HL-60/S4 treated with retinoic acid at 250 ng/mL for 4 days and 3 days (cell line): Measurements from ENCODE around the gene PLXNA2.

Experiments used
- in situ Hi-C: fragments of 300-500 bp; cut with MboI; formaldehyde crosslinking; loops from 2 replicates; pipeline ENCODE4 v1.7.0; 2022; ENCODE audit warnings: low sequenced_read_pairs

Gene PLXNA2

DNA sequence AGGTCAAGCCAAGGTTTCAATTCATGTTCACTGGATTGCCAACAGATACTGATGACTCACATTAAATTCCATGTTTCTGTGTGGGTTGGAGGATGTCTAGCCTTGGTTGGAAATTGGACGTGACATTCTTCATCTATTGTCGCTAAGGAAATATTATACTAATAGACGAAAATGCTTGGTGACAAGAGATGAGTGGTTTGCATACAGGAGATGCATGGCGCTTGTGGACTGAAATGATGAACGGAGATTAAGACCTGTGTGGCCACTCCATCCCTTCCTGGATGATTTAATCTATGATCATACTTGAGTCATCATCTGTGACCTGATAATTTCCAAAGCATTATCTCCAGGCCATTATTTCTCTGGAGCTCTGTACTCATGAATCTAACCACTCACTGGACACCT lies 236.2 kb downstream of the PLXNA2 start:
- in situ Hi-C loops: loop anchor here (25.0 kb wide), 1 partner anchor 229 kb away; the partner anchor contains the start of gene PLXNA2

DNA sequence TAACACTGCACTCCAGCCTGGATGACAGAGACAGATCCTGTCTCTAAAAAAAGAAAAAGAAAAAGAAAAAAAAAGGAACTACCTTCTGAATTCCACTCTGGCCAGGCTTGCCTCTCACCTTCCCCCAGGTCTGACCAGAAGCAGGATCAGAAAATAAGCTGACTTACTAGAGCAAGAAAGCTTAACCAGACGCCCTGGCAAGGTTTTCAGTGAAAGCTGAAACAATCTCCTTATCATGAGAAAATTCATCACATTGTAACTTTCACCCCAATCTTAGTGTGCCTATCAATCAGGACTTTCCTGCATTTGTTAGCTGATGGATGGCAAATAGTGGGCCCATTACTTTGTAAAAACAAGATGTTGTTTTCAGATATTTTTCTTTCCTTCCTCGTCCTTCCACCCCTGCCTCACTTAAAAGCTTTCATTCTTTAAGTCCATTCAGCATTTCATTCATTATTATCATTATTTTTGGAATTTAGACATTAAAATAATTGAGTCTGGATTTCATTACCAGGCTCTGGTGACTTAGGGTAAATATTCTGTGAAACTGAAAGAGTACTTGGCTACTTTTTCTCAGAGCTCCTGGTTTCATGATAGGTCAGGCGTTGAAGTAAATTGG lies 236.8 kb downstream of the PLXNA2 start:
- in situ Hi-C loops: loop anchor here (25.0 kb wide), 1 partner anchor 230 kb away; the partner anchor contains the start of gene PLXNA2

DNA sequence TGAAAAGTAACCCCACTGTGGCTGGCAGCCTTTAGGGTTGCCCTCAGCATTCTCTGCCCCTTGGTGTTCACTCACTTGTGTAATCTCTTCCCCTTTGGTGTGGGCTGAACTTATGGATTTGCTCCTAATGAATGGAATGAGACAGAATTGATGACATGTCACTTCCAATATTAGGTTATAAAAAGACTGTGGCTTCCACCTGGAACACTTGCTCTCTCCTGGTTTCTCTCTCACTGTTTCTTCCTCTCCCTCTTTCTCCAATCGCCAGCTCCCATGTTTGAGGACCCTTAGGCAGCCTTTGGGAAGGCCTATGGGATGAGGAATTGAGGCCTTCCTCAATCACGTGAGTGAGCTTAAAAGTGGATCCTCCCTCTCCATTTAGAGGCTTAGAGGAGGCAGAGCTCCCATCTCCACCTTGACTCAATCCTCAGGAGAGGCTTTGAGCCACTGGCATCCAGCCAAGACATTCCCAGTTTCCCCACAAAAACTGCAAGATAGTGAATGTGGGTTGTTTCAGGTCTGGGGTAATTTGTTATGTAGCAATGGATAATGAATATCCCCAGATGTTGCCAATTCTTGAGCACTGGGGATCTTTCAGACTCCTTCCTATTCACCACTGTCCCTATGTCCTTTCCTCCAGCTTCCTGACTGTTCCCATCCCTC lies 237.8 kb downstream of the PLXNA2 start:
- in situ Hi-C loops: loop anchor here (25.0 kb wide), 1 partner anchor 231 kb away; the partner anchor contains the start of gene PLXNA2

DNA sequence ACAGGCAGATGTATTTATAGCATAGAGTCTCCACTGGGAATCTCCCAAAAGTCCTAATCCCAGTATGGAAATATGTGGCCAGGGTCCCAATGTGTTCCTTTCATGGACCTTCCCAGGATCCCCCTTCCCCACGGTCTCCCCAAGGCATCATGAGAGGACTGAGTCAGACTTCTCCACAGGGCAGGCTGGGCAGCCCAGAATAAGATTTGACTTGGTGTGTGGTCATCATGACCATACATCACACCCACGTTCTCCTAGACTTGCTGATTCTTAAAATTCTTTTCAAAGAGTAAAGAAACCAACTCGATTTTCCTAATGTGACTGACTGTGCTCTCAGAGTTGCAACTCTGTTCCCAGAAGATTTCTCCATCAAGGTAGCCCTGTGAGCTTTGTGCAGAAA lies 239.3 kb downstream of the PLXNA2 start:
- in situ Hi-C loops: loop anchor here (25.0 kb wide), 1 partner anchor 232 kb away; the partner anchor contains the start of gene PLXNA2

DNA sequence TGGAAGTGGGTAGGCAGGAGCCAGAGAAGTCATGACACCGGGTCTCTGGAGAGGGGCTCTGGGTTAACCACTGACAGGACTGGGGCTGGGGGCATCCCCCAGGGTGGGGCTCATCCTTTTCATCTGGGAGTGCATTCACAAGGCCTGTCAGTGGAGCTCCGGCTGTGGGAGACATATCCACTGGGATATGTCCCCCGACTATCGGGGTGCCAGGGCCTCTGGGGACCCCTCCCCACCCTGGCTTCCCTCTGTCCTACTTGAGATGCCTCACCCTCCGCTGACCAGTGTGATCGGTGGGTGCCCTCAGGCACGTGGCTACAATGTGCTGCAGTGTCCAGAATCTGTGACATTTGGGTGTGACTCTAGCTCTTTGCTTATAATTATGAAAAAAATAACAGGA lies 240.9 kb downstream of the PLXNA2 start:
- in situ Hi-C loops: loop anchor here (25.0 kb wide), 1 partner anchor 234 kb away; the partner anchor contains the start of gene PLXNA2

DNA sequence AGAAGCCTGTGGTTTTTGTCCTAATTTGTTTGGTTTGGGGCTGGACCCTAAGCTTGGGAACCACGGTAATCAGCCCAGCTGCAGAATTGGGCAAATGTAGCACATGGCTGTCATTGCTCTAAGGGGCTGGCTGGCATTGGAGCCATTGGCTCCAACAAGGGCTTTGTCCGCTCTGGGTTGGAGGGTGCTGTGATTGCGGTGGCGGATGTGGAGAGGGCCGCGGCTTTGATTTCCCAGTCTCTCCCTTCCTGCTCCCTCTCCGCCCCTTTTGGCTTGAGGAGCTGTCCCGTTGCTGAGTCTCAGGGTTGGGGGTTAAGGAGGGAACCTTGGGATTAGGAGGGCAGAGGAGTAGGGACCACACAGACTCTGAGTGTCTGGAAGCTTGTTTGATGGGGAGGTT lies 241.5 kb downstream of the PLXNA2 start:
- in situ Hi-C loops: loop anchor here (25.0 kb wide), 1 partner anchor 235 kb away; the partner anchor contains the start of gene PLXNA2

DNA sequence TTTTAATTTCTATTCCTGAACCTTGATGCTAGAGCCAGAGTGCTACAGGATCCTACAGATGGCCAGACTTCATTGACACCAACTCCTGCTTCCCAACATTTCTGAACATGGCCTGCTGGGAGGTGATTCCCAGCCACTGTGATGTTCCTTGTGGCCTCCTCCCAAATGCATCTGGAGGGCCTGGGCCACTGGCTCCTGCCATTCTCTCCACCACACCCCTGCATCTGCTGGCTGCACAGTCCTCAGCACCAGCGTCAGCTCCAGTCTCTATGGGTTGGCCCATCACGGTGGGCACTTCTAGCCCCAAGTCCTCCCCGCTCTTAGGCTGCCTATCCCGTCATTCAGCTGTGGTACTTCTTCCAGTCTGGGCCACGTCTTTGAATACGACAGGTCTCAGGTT lies 242.1 kb downstream of the PLXNA2 start:
- in situ Hi-C loops: loop anchor here (25.0 kb wide), 1 partner anchor 235 kb away; the partner anchor contains the start of gene PLXNA2

DNA sequence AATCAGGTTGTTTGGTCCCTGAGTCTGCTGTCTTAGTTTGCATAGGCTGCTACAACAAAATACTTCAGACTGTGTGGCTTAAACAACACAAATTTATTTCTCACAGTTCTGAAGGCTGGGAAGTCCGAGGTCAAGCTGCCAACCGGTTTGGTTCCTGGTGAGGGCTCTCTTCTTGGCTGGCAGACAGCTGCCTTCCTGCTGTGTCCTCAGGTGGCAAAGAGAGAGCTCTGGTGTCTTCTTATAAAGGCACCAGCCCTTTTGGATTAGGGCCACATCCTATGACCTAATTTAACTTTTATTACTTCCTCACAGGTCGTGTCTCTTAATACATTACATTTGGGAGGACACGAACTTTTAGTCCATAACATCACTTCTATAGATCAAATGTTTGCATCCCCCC lies 243.7 kb downstream of the PLXNA2 start:
- in situ Hi-C loops: loop anchor here (25.0 kb wide), 1 partner anchor 237 kb away; the partner anchor contains the start of gene PLXNA2

DNA sequence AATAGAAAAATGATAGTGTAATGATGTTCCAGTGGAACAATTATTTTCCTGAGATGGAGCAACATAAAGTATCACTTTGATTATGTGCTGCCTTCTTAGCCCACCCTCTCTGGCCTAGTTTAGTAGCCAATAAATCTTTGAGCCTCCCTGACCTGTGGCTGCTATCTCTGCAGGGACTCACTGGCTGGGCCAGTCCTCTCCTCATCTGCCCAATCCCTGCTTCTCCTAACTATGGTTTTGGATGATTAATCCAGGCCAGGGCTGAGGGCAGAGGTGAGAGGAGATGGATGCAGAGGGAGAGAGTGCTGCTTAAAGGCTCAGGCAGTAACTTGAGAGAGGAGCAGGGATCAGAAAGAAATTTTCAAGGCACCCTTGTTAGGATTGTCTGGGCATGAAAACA lies 244.2 kb downstream of the PLXNA2 start:
- in situ Hi-C loops: loop anchor here (25.0 kb wide), 1 partner anchor 237 kb away; the partner anchor contains the start of gene PLXNA2

GRCh38 chr1:207999274-207999915 lies 244.8 kb downstream of the PLXNA2 start:
- in situ Hi-C loops: no loop called here

DNA sequence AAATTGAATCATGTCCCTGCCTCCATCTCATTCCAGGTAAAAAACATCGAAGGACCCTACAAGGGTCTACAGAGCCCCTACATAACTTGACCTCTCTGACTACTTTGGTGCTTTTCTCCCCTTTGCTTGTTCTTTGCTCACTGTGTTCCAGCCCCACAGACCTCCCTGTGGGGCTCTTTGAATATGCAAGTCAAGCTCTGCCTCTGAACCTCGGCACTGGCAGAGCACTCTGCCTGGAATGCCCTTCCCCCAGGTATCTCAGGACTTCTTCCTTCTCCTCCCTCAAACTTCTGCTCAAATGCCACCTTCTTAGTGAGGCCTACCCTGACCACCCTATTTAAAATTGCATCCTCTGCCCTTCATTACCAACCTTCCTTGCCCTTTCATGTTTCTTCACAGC lies 245.5 kb downstream of the PLXNA2 start:
- in situ Hi-C loops: no loop called here

DNA sequence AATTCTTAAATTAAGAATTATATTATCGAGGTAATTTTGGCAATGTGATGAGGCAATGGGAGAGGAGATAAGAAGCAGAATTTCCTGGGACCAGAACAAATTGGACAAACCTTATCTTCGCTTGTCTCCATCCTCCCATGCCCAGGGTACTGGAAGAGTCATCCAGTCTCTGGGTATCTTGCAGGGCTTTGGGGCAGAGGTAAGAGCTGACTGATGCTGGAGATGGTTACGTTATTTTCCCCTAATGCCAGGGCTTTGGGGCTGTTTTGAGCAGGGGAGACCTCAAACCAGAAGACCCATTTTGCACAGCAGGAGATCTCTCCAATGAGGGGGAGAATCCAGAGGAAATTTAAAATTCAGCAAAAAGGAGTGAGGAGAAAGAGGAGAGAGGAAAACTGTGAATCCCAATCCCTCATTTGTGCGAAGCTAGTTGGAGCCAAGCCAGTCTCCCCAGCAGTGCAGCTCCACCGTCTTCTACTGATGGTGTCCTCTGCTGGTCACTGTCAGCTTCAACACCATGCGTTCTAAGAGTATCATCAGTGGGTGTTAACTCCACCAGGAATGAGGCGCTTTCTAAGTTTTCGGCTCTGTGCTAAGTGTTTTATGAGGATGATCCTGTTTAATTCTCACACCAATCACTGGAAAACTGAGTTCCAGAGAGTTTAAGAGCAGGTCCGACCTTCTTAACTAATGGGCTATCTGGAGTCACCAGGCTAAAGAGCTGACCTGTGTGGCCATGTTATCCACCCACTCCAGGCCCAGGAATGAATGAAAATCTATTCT lies 246.5 kb downstream of the PLXNA2 start:
- in situ Hi-C loops: no loop called here

DNA sequence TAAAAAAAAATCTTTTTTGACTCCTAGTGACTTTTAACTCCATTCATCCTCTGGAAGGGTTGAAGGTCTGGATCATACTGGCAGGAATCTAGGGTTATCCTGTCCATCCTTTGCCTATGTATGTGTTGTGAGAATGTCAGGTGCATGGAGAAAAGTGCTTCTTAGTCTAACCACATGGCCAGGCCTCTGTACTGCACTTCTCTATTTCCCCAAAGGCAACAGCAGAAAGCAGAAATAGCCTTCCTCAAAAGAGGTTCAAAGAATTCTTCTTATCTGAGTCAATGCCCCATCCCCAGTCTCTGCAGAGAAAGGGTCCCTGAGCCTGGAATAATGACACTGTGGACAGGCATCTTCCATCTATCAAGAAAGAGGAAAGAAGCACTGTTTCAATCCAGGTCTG lies 247.5 kb downstream of the PLXNA2 start:
- in situ Hi-C loops: no loop called here

DNA sequence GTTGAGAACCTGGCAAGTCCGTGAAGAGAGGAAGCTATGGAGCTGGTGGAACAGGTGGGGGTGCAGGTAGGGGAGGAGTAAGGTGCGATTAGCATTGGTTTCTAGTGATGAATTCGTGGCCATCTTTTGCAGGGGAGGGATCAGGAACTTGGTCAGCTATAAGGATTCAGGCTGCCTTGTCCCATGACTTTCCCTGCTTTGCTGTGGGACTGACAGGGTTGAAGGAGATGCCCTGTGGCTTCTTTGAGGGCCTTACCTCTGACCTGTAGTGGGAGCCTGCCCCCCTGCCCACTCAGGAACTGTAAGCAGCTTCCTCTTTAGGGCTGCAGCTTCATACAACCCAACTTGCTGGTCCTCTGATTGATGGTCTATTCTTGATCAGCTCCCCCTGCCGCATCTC lies 248.6 kb downstream of the PLXNA2 start:
- in situ Hi-C loops: no loop called here

DNA sequence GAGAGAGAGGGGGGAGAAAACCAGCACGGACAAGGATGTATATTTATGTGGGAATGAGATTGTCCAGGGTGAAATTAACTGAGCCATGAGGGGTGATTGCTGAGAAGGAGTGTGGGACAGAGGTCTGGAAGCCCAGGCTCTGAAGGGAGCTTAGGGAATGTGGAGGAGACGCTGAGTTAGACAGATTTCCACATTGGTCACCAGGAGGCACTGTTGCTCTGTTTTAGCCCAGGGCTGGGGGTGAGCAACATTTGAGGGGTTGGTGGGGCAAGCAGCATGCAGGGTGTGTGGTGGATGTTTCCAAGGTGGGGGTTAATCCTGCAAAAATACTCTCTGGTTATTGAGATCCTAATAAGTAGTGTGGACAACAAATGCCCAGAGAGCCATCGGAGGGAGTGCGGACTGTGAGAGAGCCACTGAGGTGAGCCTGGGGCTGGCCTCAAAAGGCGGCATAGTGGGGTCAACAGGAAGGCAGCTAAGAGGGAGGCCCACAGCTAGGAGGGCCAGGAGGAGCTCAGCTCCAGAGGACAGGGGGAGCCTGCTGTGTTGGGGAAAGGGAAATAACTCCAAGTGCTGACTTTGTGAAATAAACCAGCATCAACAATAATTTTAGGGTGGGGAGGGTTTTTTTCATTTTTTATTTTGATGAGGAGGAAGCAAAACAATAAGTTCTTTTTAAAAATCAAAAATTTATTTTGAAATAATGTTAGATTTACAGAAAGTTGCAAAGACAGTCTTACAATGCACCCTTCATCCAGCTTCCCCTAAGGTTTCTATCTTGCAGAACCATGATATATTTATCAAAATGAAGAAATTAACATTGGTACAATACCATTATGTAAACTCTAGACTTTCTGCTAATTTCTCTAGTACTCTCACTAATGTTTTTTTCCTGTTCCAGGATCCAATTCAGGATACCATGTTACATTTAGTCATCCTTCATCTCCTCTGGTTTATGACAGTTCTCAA lies 250.4 kb downstream of the PLXNA2 start:
- in situ Hi-C loops: no loop called here

DNA sequence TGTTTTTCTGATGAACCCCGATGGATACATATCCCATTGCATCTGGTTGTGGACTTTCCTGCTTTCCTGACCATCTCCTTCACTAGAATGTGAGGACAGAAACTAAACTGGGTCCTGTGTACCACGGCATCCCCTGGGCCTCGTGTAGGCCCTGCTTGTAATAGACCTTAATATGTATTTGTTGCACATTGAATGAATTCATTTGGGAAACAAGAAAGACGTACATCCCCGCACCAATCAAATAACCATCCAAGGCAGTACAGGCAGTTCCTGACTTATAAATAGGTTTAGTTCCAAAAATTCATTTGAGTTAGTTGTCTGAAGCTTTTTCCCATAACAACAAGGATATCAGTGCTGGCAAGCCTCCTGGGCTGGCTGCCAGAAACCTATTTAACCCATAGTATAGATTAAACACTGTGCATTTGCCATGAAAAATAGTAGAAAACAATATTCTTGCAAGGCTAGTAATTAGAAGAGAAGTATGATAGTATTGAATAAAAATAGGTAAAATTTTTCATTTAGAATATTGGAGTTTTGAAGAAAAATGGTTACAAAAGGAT lies 251.4 kb downstream of the PLXNA2 start:
- in situ Hi-C loops: no loop called here

DNA sequence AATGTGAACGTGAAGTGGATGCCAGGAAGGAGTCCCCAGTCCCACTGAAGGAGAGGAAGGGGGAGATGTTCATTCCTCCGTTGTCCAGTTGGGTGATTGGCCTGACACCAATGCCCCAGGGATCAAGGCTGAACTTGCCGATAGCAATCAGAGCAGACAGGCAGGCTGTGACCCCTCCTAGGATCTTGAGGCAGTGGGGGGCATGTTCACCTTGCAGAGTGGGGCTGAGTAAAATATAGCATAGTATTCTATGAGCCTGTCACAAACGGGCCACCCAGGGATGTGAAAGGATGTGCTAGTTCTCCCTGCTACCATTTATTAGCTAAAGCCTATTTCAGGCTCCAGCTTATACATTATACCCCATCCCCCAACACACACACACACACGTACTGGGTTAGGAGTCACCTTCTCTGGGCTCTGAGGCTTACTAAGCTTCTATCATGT lies 252.6 kb downstream of the PLXNA2 start:
- in situ Hi-C loops: no loop called here

DNA sequence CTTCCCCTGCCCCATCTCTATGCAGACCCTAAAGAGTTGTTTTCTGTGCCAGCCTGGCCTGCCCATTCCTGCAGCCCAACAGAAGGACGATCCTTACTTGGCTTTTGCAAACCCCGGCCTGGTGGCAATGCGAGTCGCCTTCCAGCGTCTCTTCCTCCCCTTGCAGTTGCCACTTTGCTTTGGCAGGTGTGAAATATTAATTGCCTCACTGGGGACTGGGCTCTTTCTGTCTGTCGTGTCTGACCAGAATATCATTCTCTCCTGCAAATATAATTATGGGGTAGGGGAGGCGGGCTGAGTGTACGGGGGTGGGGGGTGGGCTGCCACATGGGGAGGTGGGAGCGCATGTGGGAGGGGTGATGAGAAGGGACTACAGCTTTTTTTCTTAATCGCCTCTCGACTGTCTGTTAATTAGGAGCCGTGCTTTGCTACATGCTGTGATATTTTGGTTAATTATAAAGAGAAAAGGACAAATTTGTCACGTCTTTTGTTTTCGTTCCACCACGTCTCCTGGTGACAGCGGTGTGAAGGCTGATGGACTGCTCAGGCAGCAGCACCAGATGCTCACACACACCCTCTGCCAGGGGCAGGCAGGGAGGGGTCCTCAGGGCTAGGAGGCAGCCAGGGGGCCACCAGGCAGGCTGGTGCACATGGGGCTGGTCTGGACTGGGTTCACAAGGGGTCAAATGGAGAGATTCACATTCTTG lies 253.2 kb downstream of the PLXNA2 start:
- in situ Hi-C loops: no loop called here

DNA sequence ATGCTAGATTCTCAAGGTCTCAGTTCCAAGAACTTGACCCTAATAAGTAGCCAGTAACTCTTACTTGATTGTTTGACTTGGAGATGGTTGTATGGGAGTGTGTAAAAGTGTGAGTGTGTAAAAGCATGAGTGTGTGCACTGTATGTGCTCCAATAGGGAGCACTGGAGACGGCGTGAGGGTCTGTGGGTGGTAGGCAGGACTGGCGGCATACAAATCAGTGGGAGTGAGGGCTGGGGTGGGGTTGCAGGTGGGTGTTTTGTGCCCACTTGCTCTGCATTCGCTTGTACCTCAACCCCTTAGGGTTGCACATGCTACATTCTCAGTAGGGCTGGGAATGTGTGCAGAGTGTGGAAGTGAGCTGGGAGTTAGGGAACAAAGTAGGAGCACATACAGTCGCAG lies 253.7 kb downstream of the PLXNA2 start:
- in situ Hi-C loops: no loop called here
